Astrocyte (in vitro differentiated cells and primary cell): ENCODE data around the gene TMPRSS7. TPM values are rescaled to one million over a fixed set of nuclear protein-coding genes. Genes with fewer than 3 reads are reported as not detected.

Experiments
- DNase-seq: peaks from one replicate; pipeline ENCODE4 v3.0.0-alpha.2; 2010; ENCODE audit warnings: low read depth
- FAIRE-seq: peaks from 2 replicates; lab custom pipeline; 2011; peaks lifted over from hg19 to GRCh38; lab: Jason Lieb, UNC
- H2AFZ ChIP-seq: 2 replicates; pipeline ENCODE4 v1.6.0; 2012; ENCODE audit warnings: low read depth, low read length, inconsistent platforms
- H3K27ac ChIP-seq: 2 replicates; pipeline ENCODE4 v1.5.1; 2011; ENCODE audit warnings: low read depth, low read length, inconsistent platforms
- H3K27me3 ChIP-seq: 2 replicates; pipeline ENCODE4 v1.6.0; 2011; ENCODE audit warnings: low read length, inconsistent platforms; ENCODE audit not compliant: insufficient read depth
- H3K36me3 ChIP-seq: 2 replicates; pipeline ENCODE4 v1.5.1; 2011; ENCODE audit warnings: low read length, inconsistent platforms; ENCODE audit not compliant: insufficient read depth
- H3K4me1 ChIP-seq: 2 replicates; pipeline ENCODE4 v1.5.1; 2011; ENCODE audit warnings: low read length, inconsistent platforms; ENCODE audit not compliant: insufficient read depth
- H3K4me2 ChIP-seq: 2 replicates; pipeline ENCODE4 v1.6.0; 2012; ENCODE audit warnings: low read length, inconsistent platforms
- H3K4me3 ChIP-seq: 2 replicates; pipeline ENCODE4 v1.5.1; 2011; ENCODE audit warnings: low read depth, mild to moderate bottlenecking, low read length, inconsistent platforms; ENCODE audit not compliant: insufficient read depth
- H3K79me2 ChIP-seq: 2 replicates; pipeline ENCODE4 v1.6.0; 2012; ENCODE audit warnings: mild to moderate bottlenecking, low read length, inconsistent platforms; ENCODE audit not compliant: insufficient read depth
- H3K9ac ChIP-seq: 2 replicates; pipeline ENCODE4 v1.6.0; 2012; ENCODE audit warnings: mild to moderate bottlenecking, low read length, inconsistent platforms
- H3K9me3 ChIP-seq: 2 replicates; pipeline ENCODE4 v1.5.1; 2012; ENCODE audit warnings: low read depth, mild to moderate bottlenecking, low read length, inconsistent platforms; ENCODE audit not compliant: insufficient read depth
- H4K20me1 ChIP-seq: 2 replicates; pipeline ENCODE4 v1.6.0; 2012; ENCODE audit warnings: low read length, inconsistent platforms; ENCODE audit not compliant: insufficient read depth
- H3K27ac Mint-ChIP-seq: one replicate; pipeline ENCODE4 v1.8.0; 2021; ENCODE audit warnings: mild to moderate bottlenecking, mixed read lengths; ENCODE audit not compliant: unreplicated experiment
- H3K27me3 Mint-ChIP-seq: one replicate; pipeline ENCODE4 v1.8.0; 2021; ENCODE audit warnings: low read depth, mixed read lengths; ENCODE audit not compliant: unreplicated experiment
- H3K36me3 Mint-ChIP-seq: one replicate; pipeline ENCODE4 v1.8.0; 2021; ENCODE audit warnings: low read depth, mixed read lengths; ENCODE audit not compliant: unreplicated experiment
- H3K4me1 Mint-ChIP-seq: one replicate; pipeline ENCODE4 v1.8.0; 2021; ENCODE audit warnings: low read depth, mixed read lengths; ENCODE audit not compliant: unreplicated experiment
- H3K4me3 Mint-ChIP-seq: one replicate; pipeline ENCODE4 v1.8.0; 2021; ENCODE audit warnings: mild to moderate bottlenecking, moderate library complexity, mixed read lengths; ENCODE audit not compliant: unreplicated experiment
- H3K9me3 Mint-ChIP-seq: one replicate; pipeline ENCODE4 v1.8.0; 2021; ENCODE audit warnings: mild to moderate bottlenecking, mixed read lengths; ENCODE audit not compliant: unreplicated experiment
- EZH2 ChIP-seq: IDR thresholded peaks from 2 replicates; pipeline ENCODE4 v1.6.1; 2012; ENCODE audit warnings: mild to moderate bottlenecking, low read length, inconsistent platforms; ENCODE audit not compliant: insufficient read depth
- total RNA-seq: library from RNA; stranded (reverse); gene quantifications from 2 replicates; pipeline ENCODE4 v1.2.1, GENCODE V29; 2021
- TF ChIP-seq, protein P1 (sequence below): IDR thresholded peaks from 2 replicates; pipeline ENCODE4 v1.5.1; 2011; ENCODE audit warnings: low read depth, mild to moderate bottlenecking, inconsistent platforms, low read length, moderate library complexity; ENCODE audit not compliant: insufficient read depth

TMPRSS7 gene
- total RNA-seq, 1 donor from 2014 or later: not detected

DNA sequence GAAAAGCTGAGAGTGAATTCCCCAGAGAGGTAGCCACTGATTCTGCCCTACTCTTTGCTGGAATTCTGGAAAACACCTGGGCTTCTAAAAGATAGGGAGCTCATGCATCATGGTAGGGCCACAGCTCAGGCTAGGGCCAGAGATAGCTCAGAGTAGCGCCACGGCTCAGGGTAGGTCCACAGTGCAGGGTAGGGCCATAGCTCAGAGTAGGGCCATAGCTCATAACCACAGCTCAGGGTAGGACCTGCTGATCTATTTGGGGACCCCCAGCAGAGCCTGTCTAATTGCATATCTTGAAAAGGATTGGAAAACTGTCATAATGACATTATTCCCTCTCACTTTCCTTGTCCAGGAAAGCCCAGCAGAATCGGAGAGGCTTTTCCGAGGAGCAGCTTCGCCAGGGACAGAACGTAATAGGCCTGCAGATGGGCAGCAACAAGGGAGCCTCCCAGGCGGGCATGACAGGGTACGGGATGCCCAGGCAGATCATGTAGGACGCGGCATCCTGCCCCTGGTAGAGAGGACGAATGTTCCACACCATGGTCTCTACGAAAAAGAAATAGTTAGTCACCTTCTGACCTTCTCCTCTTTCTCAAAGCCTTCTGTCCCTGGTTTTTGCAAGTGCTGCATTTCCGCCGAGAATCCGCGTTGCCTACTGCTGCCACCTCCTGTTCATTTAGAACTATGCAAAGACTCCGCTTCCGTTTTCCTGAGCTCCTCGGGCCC lies 21.3 kb upstream of the TMPRSS7 start:
- Histone ChIP-seq H3K27me3 (no peaks in the 10 kb centered on the region), H4K20me1 (no peaks in the 10 kb centered on the region), H3K9ac (no peak overlapping the region), H3K9me3 (no peaks in the 10 kb centered on the region), H3K4me3 (no peak overlapping the region), H3K36me3 (peaks cover 12% of the 10 kb centered on the region), H3K27ac (no peak overlapping the region), H3K79me2 (no peaks in the 10 kb centered on the region), H2AFZ (peak overlapping the region; percentile 52), H3K4me2 (peak overlapping the region; percentile 4), H3K4me1 (peaks cover 3% of the 10 kb centered on the region)
- peaks cover 1% of the 10 kb centered on the region for H3K9me3 Mint-ChIP-seq
- FAIRE-seq (peak; percentile 37), DNase-seq (peak; percentile 51)
- no peak overlapping the region for H3K4me3 Mint-ChIP-seq
- H3K27ac Mint-ChIP-seq: no peak overlapping the region
- no peaks in the 10 kb centered on the region for H3K36me3 Mint-ChIP-seq
- TF ChIP-seq, protein P1, sequence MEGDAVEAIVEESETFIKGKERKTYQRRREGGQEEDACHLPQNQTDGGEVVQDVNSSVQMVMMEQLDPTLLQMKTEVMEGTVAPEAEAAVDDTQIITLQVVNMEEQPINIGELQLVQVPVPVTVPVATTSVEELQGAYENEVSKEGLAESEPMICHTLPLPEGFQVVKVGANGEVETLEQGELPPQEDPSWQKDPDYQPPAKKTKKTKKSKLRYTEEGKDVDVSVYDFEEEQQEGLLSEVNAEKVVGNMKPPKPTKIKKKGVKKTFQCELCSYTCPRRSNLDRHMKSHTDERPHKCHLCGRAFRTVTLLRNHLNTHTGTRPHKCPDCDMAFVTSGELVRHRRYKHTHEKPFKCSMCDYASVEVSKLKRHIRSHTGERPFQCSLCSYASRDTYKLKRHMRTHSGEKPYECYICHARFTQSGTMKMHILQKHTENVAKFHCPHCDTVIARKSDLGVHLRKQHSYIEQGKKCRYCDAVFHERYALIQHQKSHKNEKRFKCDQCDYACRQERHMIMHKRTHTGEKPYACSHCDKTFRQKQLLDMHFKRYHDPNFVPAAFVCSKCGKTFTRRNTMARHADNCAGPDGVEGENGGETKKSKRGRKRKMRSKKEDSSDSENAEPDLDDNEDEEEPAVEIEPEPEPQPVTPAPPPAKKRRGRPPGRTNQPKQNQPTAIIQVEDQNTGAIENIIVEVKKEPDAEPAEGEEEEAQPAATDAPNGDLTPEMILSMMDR: peak; percentile 73
- no peak for TF ChIP-seq EZH2
- no peaks in the 10 kb centered on the region for H3K27me3 Mint-ChIP-seq
- peaks cover 13% of the 10 kb centered on the region for H3K4me1 Mint-ChIP-seq

DNA sequence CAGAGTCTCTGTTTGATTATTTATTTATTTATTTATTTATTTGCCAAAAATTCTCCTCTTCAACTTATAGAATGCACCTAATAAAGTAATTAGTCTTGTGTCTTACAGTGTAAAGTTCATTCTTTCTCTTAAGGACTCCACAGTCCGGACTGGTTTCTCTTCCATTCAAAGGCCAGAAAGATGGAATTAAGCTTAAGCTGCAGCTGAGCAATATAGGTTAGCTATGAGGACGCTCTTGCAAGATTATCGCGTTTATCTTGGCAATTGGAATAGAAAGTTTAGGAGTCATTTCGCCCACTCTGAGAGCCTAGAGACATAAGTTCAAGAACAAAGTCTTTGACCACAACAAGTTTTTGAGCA lies 20.8 kb upstream of the TMPRSS7 start:
- Histone ChIP-seq H3K4me1 (peaks cover 3% of the 10 kb centered on the region), H3K79me2 (no peaks in the 10 kb centered on the region), H2AFZ (no peak overlapping the region), H3K4me3 (no peak overlapping the region), H4K20me1 (no peaks in the 10 kb centered on the region), H3K27ac (no peak overlapping the region), H3K27me3 (no peaks in the 10 kb centered on the region), H3K9me3 (no peaks in the 10 kb centered on the region), H3K4me2 (no peak overlapping the region), H3K36me3 (peaks cover 10% of the 10 kb centered on the region), H3K9ac (no peak overlapping the region)
- Mint-ChIP-seq H3K36me3 (no peaks in the 10 kb centered on the region), H3K27ac (no peak overlapping the region), H3K9me3 (peaks cover 1% of the 10 kb centered on the region), H3K4me3 (no peak overlapping the region), H3K4me1 (peaks cover 13% of the 10 kb centered on the region), H3K27me3 (no peaks in the 10 kb centered on the region)
- FAIRE-seq (no peak), DNase-seq (no peak)
- TF ChIP-seq EZH2: no peak
- TF ChIP-seq, protein P1: no peak

DNA sequence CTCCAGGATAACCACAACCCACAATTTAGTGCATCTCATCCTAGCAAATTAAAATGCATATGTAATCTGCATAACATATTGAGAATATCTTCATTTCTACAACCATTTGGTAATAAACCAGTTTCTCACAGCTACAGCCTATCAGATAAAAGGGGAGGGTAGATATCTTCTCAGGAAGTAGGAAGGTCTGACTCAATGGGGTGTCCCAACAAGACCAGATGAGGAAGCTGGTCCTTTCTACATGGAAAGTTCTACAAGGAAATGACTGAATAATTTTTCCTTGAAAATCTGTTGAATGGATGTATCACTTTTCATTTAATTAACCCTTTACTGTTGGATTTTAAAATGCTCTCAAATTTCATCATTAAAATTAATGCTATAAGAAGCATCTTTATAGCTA lies 17.4 kb upstream of the TMPRSS7 start:
- no peaks in the 10 kb centered on the region for H3K36me3 Mint-ChIP-seq
- no peak overlapping the region for H2AFZ ChIP-seq
- no peak overlapping the region for H3K9ac ChIP-seq
- peaks cover 3% of the 10 kb centered on the region for H3K36me3 ChIP-seq
- no peaks in the 10 kb centered on the region for H3K27me3 Mint-ChIP-seq
- H3K4me3 Mint-ChIP-seq: no peak overlapping the region
- no peaks in the 10 kb centered on the region for H3K27me3 ChIP-seq
- TF ChIP-seq EZH2: no peak
- TF ChIP-seq, protein P1: no peak
- no peak for FAIRE-seq
- H4K20me1 ChIP-seq: no peaks in the 10 kb centered on the region
- no peak overlapping the region for H3K27ac ChIP-seq
- no peaks in the 10 kb centered on the region for H3K79me2 ChIP-seq
- H3K4me2 ChIP-seq: no peak overlapping the region
- H3K27ac Mint-ChIP-seq: no peak overlapping the region
- peaks cover 7% of the 10 kb centered on the region for H3K9me3 Mint-ChIP-seq
- no peak overlapping the region for H3K4me3 ChIP-seq
- no peak for DNase-seq
- H3K4me1 Mint-ChIP-seq: peaks cover 8% of the 10 kb centered on the region
- H3K4me1 ChIP-seq: peaks cover 3% of the 10 kb centered on the region
- H3K9me3 ChIP-seq: no peaks in the 10 kb centered on the region
